GM10266 (cell line): ENCODE measurements around the gene STAP2.

Experiments used
- DNase-seq: peaks from one replicate; pipeline ENCODE4 v3.0.0; 2012; ENCODE audit errors: extremely low spot score
- CTCF ChIP-seq: IDR thresholded peaks from 2 replicates; pipeline ENCODE4 v1.5.1; 2012; ENCODE audit warnings: mild to moderate bottlenecking, low read depth; ENCODE audit not compliant: control insufficient read depth, insufficient read depth; ENCODE audit errors: missing control alignments

STAP2 gene

GRCh38 chr19:4342615-4343369 is 4.2 kb upstream of the STAP2 start:
- DNase-seq = peak; percentile 93
- TF ChIP-seq CTCF = no peak

GRCh38 chr19:4342314-4342614 is 3.6 kb upstream of the STAP2 start:
- DNase-seq = no peak
- no peak for TF ChIP-seq CTCF

- no peak for TF ChIP-seq CTCF
- DNase-seq = no peak
Measured at GRCh38 chr19:4337906-4338440, 654 bp downstream of the STAP2 start.

- no peak for DNase-seq
- TF ChIP-seq CTCF = no peak
Measured at GRCh38 chr19:4334929-4335570, 3.6 kb downstream of the STAP2 start.

GRCh38 chr19:4329858-4330257 is 8.8 kb downstream of the STAP2 start:
- TF ChIP-seq CTCF = no peak
- no peak for DNase-seq

GRCh38 chr19:4328991-4329681 is 9.5 kb downstream of the STAP2 start:
- DNase-seq = peak; percentile 23

- DNase-seq = peak; percentile 98
- no peak for TF ChIP-seq CTCF
Measured at GRCh38 chr19:4328243-4328990, 10.2 kb downstream of the STAP2 start.
